Measurements from ENCODE around the gene MYO7B. TPM values are rescaled to one million over a fixed set of nuclear protein-coding genes. Genes with fewer than 3 reads are reported as not detected.
A peak's percentile ranks its signal among the peaks of the same experiment; 100 is the strongest.

MYO7B gene
- total RNA-seq, 1 donor from 2014 or later: 3.0 TPM

DNA sequence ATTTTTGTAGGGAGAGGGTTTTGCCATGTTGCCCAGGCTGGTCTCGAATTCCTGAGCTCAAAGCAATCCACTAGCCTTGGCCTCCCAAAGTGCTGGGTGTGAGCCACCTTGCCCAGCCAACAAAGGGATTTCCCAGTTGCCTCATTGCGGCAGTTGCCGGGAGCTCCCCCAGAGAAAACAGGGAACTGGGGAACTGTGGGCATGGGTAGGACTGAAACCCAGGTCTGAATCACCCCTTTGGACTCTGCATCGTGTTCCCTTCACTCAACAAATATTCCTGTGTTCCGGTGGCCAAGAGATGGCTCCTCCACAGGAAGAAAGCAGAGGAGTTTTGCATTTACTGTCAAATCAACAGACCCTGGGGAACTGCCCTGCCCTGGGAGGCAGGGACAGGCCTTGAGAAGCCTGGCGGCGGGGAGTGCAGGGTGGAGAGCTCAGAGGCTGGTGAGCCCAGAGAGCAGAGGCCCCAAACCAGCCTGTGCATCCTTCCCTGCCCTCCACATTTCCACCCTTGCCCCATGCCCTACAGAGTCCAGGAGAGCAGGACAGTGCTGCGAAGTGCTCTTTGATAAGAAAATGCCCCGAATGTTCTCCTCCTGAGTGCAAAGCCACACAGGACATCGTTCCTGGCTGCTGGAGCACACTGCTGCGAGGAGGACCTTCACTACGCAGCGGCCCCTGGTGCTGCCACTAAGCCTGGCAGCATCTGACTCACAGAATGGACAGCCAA is 24.9 kb downstream of the MYO7B start:
- ATAC-seq (ENCODE audit: low read depth): no peak
- H3K4me3 Mint-ChIP-seq: no peak overlapping the region

DNA sequence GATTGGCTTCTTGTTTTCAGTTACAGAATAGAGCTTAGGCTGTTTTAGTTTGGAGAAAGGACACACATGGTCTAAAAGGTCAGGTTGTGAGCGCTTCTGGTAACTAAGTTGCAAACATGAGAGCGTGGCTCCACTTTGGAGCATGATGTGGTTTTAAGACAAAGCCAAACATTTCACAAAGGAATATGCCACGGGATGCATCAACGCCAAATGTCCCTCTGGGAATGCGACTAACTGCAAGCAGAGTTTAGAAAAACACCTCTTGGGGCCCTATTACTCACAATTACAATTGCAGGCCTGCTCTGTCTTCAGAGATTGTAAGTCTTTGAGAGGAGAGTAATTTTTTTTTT is 25.4 kb downstream of the MYO7B start:
- no peak overlapping the region for H3K27ac Mint-ChIP-seq
- peaks cover 15% of the 10 kb centered on the region for H3K4me1 Mint-ChIP-seq
- ChIA-PET POLR2A (no interaction called here), CTCF (no interaction called here)
- DNase-seq (no peak), ATAC-seq (ENCODE audit: low read depth) (no peak)
- no peaks in the 10 kb centered on the region for H3K36me3 Mint-ChIP-seq (ENCODE audit: low read depth)
- H3K4me3 Mint-ChIP-seq: no peak overlapping the region
- H3K27me3 Mint-ChIP-seq: peaks cover 14% of the 10 kb centered on the region
- intact Hi-C loops (cut with micrococcal nuclease): no loop called here
- peaks cover 17% of the 10 kb centered on the region for H3K9me3 Mint-ChIP-seq
- TF ChIP-seq, protein P1, sequence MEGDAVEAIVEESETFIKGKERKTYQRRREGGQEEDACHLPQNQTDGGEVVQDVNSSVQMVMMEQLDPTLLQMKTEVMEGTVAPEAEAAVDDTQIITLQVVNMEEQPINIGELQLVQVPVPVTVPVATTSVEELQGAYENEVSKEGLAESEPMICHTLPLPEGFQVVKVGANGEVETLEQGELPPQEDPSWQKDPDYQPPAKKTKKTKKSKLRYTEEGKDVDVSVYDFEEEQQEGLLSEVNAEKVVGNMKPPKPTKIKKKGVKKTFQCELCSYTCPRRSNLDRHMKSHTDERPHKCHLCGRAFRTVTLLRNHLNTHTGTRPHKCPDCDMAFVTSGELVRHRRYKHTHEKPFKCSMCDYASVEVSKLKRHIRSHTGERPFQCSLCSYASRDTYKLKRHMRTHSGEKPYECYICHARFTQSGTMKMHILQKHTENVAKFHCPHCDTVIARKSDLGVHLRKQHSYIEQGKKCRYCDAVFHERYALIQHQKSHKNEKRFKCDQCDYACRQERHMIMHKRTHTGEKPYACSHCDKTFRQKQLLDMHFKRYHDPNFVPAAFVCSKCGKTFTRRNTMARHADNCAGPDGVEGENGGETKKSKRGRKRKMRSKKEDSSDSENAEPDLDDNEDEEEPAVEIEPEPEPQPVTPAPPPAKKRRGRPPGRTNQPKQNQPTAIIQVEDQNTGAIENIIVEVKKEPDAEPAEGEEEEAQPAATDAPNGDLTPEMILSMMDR (IDR thresholded peaks at IDR 0.05): no peak

More for the DNA sequence above, 24.9 kb downstream of the MYO7B start:
- POLR2A ChIA-PET: no interaction called here
- CTCF ChIA-PET: no interaction called here
- Mint-ChIP-seq H3K9me3 (peaks cover 21% of the 10 kb centered on the region), H3K27me3 (peaks cover 19% of the 10 kb centered on the region), H3K27ac (no peak overlapping the region), H3K4me1 (peaks cover 15% of the 10 kb centered on the region), H3K36me3 (ENCODE audit: low read depth) (no peaks in the 10 kb centered on the region)
- TF ChIP-seq, protein P1 (IDR thresholded peaks at IDR 0.05): no peak
- intact Hi-C loops (cut with micrococcal nuclease): no loop called here
- DNase-seq: no peak

DNA sequence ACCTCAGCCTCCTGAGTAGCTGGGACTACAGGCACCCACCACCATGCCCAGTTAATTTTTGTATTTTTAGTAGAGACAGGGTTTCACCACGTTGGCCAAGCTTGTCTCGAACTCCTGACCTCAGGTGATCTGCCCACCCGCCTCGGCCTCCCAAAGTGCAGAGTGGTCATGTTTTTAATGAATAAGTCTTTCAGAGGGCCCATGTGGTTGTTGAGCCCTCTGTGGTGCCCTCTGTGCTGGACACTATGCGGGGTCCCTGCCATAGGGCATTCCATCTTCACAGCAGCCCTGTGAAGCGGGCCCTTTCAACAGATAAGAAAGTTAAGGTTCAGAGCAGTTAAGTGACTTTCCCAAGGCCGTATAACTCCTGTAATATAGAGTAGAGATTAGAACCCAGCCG is 25.9 kb downstream of the MYO7B start:
- peaks cover 15% of the 10 kb centered on the region for H3K4me1 Mint-ChIP-seq
- ATAC-seq (ENCODE audit: low read depth): no peak
- no peak for DNase-seq
- CTCF ChIA-PET: no interaction called here
- H3K27ac Mint-ChIP-seq: no peak overlapping the region
- intact Hi-C loops (cut with micrococcal nuclease): no loop called here
- peaks cover 11% of the 10 kb centered on the region for H3K27me3 Mint-ChIP-seq
- POLR2A ChIA-PET: no interaction called here
- no peak overlapping the region for H3K4me3 Mint-ChIP-seq
- TF ChIP-seq, protein P1 (IDR thresholded peaks at IDR 0.05): no peak
- peaks cover 12% of the 10 kb centered on the region for H3K9me3 Mint-ChIP-seq
- H3K36me3 Mint-ChIP-seq (ENCODE audit: low read depth): no peaks in the 10 kb centered on the region

DNA sequence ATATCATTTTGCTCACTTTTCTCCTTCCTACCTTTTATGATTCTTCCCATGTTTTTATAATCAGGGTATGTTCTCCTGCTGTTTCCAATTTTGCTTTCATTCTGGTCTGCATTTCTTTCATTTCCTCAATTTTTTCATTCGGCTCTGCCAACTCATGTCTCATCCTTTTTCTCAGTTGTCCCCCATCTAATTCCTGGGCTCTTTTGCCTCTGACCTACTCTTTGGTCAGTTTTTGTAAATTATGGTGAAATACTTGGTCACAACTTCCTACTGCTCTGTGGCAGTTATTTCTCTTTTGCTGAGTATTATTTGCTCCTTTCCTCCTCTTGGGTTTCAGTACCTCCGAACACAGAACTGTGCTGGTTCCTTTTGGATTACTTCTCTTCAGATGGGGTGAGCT is 27.5 kb downstream of the MYO7B start:
- Mint-ChIP-seq H3K27me3 (peaks cover 2% of the 10 kb centered on the region), H3K27ac (no peak overlapping the region), H3K36me3 (ENCODE audit: low read depth) (no peaks in the 10 kb centered on the region), H3K4me3 (no peak overlapping the region), H3K9me3 (no peaks in the 10 kb centered on the region), H3K4me1 (peaks cover 15% of the 10 kb centered on the region)
- intact Hi-C loops (cut with micrococcal nuclease): no loop called here
- ATAC-seq (ENCODE audit: low read depth): no peak
- TF ChIP-seq, protein P1 (IDR thresholded peaks at IDR 0.05): no peak
- ChIA-PET POLR2A (interaction anchor here (1.5 kb wide), 1 partner anchor 37 kb away, joined by 4 read pairs; the partner anchor contains the start of gene IWS1), CTCF (interaction anchor here (1.4 kb wide), 1 partner anchor 28 kb away, joined by 9 read pairs; no protein-coding TSS in a partner anchor)
- no peak for DNase-seq

DNA sequence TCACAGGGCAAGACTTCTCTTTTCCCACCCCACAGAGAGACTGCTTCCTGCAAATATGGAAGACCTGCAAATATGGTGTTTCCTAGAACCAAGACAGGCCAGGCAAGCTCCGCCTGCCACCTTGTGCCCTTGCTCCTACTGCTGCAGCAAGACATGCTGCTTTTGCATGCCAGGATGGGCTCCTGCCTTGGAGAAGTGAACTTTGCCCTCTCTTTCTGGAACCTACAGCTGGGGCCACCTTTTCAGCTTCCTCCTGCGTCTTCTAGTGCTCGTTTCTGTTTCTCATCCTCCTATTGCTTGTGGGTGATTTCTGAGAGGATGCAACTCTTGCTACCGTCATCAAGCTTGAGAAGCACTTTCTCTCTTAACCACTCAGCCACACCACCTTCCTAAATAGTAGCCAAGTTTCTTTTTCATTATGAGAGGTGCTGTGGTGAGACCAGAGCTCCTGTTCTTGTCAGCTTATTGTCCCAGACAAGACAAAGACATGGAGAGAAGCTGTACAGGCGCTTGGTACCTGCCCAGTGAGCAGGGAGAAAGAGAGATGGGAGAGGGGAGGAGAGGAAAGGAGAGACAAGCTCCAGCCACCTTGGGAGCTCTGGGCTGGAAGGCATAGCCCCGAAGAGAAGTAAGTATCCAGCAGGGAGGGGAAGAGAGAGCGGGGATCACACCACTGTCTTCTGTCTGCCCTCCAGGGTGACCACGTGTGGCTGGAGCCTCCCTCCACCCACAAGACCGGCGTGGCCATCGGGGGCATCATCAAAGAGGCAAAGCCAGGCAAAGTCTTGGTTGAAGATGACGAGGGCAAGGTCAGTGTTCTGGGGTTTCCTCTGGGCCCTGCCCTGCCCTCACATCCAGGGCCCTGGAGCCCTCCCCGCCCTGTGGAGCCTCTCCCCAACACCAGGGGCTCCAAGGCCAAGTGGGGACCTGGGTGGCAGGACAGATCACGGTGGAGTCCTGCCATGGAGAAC is 28.3 kb downstream of the MYO7B start:
- CTCF ChIA-PET: interaction anchor here (1.4 kb wide), 1 partner anchor 28 kb away, joined by 9 read pairs; no protein-coding TSS in a partner anchor
- H3K4me3 Mint-ChIP-seq: no peak overlapping the region
- no peaks in the 10 kb centered on the region for H3K27me3 Mint-ChIP-seq
- POLR2A ChIA-PET: interaction anchor here (0.6 to 1.5 kb wide), 3 partner anchors 16 to 349 kb away, joined by 3 to 4 read pairs (median 3); partner anchors contain the start of gene IWS1
- no peaks in the 10 kb centered on the region for H3K36me3 Mint-ChIP-seq (ENCODE audit: low read depth)
- TF ChIP-seq, protein P1 (IDR thresholded peaks at IDR 0.05): no peak
- peak overlapping the region; percentile 67 for H3K27ac Mint-ChIP-seq
- no peaks in the 10 kb centered on the region for H3K9me3 Mint-ChIP-seq
- ATAC-seq (ENCODE audit: low read depth) (peak; percentile 64), DNase-seq (no peak)
- peaks cover 15% of the 10 kb centered on the region for H3K4me1 Mint-ChIP-seq
- intact Hi-C loops (cut with micrococcal nuclease): no loop called here

All from activated B cell treated with CpG ODN at 0.5 μM for 24 hours (primary cell).